Small intestine (tissue), 7 donors: ENCODE results near the gene ADD2. TPM values are rescaled to one million over a fixed set of nuclear protein-coding genes. Genes with fewer than 3 reads are reported as not detected.

Experiments
- DNase-seq, 2 donors: peaks; one replicate each; pipeline versions ENCODE4 v3.0.0 to v3.0.0-alpha.2; 2013
- FAIRE-seq: peaks from 2 replicates; lab custom pipeline; 2012; peaks lifted over from hg19 to GRCh38; lab: Jason Lieb, UNC
- H3K27ac ChIP-seq, 3 donors: one replicate each; pipeline ENCODE4 v1.5.1; 2013; ENCODE audit warnings: low read length in 2 of 3, mild to moderate bottlenecking in 2 of 3, control low read depth in 1 of 3, inconsistent platforms in 1 of 3, low read depth in 1 of 3, moderate library complexity in 1 of 3
- H3K27me3 ChIP-seq, 3 donors: one replicate each; pipeline ENCODE4 v1.6.1; 2013; ENCODE audit warnings: low read length in 3 of 3, inconsistent platforms in 1 of 3; ENCODE audit not compliant: control insufficient read depth in 3 of 3, insufficient read depth in 3 of 3
- H3K36me3 ChIP-seq, 3 donors: one replicate each; pipeline ENCODE4 v1.6.1; 2013; ENCODE audit warnings: low read length in 3 of 3, inconsistent platforms in 1 of 3, low read depth in 1 of 3, mild to moderate bottlenecking in 1 of 3, moderate library complexity in 1 of 3; ENCODE audit not compliant: control insufficient read depth in 3 of 3, insufficient read depth in 2 of 3
- H3K4me1 ChIP-seq, 3 donors: one replicate each; pipeline ENCODE4 v1.6.1; 2013; ENCODE audit warnings: low read length in 2 of 3, inconsistent platforms in 1 of 3, low read depth in 1 of 3, mild to moderate bottlenecking in 1 of 3, moderate library complexity in 1 of 3; ENCODE audit not compliant: control insufficient read depth in 3 of 3, insufficient read depth in 2 of 3
- H3K4me3 ChIP-seq, 3 donors: one replicate each; pipeline ENCODE4 v1.5.1; 2013; ENCODE audit warnings: low read length in 3 of 3, control low read depth in 1 of 3, inconsistent platforms in 1 of 3, low read depth in 1 of 3, mild to moderate bottlenecking in 1 of 3, moderate library complexity in 1 of 3
- H3K9me3 ChIP-seq, 2 donors: one replicate each; pipeline ENCODE4 v1.6.1; 2013; ENCODE audit warnings: low read depth in 1 of 2, low read length in 1 of 2; ENCODE audit not compliant: control insufficient read depth in 2 of 2, insufficient read depth in 1 of 2
- WGBS, 3 donors: extraction: QIAGEN DNeasy Blood & Tissue Kit; methylation state at CpG; one replicate each; pipeline ENCODE4 v1.1.7; 2013; 5-methylcytosine and 5-hydroxymethylcytosine counted together
- polyA plus RNA-seq, 4 donors: library from polyadenylated mRNA; stranded (reverse) in 3 of 4; unstranded in 1 of 4; fragments of 200-250 nt in 3 of 4; fragments of 120-200 nt in 1 of 4; gene quantifications; one replicate each; pipeline versions ENCODE4 v1.2.1 to v1.2.3, GENCODE V29; 2013
- donor health status: healthy with polysubstance abuse.
- donor health status: control.
- donor health status: control.
- donor health status: Bipolar disorder and iron deficiency.
- donor health status: healthy.

Gene ADD2
- polyA plus RNA-seq, 4 donors, result under 0.01 to 1.7 (median 0.25) TPM; not detected in 1

DNA sequence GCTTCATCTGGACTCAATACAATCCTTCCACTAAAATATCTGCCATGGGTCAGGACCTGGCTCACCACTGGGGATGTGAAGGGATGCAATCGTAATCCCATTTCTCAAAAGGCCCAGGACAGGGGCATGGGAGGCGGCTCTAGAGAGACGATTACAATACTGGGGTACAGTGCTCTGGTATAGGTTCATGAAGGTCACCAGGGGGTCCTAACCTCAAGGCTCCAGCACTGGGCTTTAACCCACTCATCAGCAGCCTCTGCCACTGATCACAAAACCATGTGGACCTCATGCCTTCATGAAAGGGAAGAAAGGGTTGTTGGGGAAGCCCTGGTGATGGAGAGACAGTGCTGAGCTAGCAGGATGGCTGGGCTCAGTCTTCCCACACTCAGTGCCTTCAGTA is 48.8 kb downstream of the ADD2 start:
- no peaks in the 10 kb centered on the region for H3K4me1 ChIP-seq
- FAIRE-seq (no peak), DNase-seq (no peak)
- H3K27ac ChIP-seq, result no peak overlapping the region
- no peak overlapping the region for H3K4me3 ChIP-seq
- no peaks in the 10 kb centered on the region for H3K36me3 ChIP-seq
- no peaks in the 10 kb centered on the region for H3K9me3 ChIP-seq
- H3K27me3 ChIP-seq, result peaks cover 0 to 8% (median 5%) of the 10 kb centered on the region in 3 donors
- whole genome bisulfite sequencing, 3 donors, result 60 to 92% (median 78%) methylated on average over 3 of the region's 3 CpGs

- H3K4me3 ChIP-seq, result no peak overlapping the region
- DNase-seq, result no peak
- WGBS, 3 donors, result 82 to 95% (median 87%) methylated on average over 2 of the region's 2 CpGs
- H3K4me1 ChIP-seq, result no peaks in the 10 kb centered on the region
- FAIRE-seq, result no peak
- no peak overlapping the region for H3K27ac ChIP-seq
- H3K36me3 ChIP-seq, result no peaks in the 10 kb centered on the region
- H3K27me3 ChIP-seq, result peaks cover 0 to 8% (median 5%) of the 10 kb centered on the region in 3 donors
- no peaks in the 10 kb centered on the region for H3K9me3 ChIP-seq
Observed at GRCh38 chr2:70718736-70719135, 49.3 kb downstream of the ADD2 start.

DNA sequence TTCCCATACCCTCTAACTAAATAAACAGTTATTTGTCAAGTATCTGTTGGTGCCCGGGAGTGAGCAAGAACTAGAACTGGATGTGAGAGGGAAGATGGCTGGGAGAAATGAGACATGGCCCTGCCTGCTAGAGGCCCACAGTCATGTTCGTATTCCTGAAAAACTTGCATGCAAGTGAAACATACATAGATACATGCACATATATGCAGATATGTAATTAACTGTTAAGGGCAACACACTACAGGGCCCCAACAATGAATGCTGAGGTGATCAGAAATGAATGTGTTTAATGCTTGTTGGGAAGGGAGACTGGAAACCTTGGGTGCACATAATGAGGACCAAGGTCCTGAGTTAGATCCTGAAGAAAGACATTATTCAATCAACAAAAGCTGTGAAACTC is 49.8 kb downstream of the ADD2 start:
- Histone ChIP-seq H3K27ac (no peak overlapping the region), H3K4me3 (no peak overlapping the region), H3K4me1 (no peaks in the 10 kb centered on the region), H3K36me3 (no peaks in the 10 kb centered on the region), H3K27me3 (peaks cover 0 to 8% (median 5%) of the 10 kb centered on the region in 3 donors), H3K9me3 (no peaks in the 10 kb centered on the region)
- WGBS, 3 donors, result 72 to 76% (median 73%) methylated on average over 2 of the region's 2 CpGs
- no peak for FAIRE-seq
- DNase-seq, result no peak

DNA sequence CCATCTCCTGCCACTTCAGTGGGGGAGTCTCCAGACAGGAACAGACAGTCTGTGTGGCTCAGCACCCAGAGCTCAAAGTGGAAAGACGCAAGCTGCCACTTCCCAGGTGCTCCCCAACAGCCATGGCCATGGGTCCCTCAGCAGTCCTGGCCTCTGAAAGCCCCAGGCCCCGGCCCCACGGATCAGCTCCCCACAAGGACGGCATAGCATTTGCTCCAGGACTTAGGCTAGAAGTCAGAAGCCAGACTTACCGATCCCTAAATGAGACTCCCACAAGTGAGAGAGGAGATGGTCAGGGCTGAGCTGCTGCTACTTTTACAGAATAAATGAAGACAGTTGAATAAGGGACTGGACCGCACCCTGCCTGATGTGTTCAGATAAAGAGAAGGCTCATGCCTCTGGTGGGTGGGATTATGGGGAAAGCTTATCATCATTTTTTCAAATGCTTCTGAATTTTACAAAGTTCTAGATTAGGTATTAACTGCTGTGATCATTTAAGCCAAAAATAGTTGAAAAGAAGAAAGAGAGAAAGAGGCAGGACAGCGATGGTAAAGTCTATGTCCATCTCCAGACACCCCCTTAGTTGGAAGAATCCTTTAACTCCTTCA is 50.5 kb downstream of the ADD2 start:
- DNase-seq, result no peak

GRCh38 chr2:70716951-70717350 is 51.0 kb downstream of the ADD2 start:
- no peak overlapping the region for H3K4me3 ChIP-seq
- FAIRE-seq, result no peak
- H3K27me3 ChIP-seq, result peaks cover 0 to 8% (median 5%) of the 10 kb centered on the region in 3 donors
- no peaks in the 10 kb centered on the region for H3K9me3 ChIP-seq
- DNase-seq, result no peak
- no peaks in the 10 kb centered on the region for H3K4me1 ChIP-seq
- no peaks in the 10 kb centered on the region for H3K36me3 ChIP-seq
- 71 to 88% (median 79%) methylated on average over 3 of the region's 3 CpGs for WGBS, 3 donors
- H3K27ac ChIP-seq, result no peak overlapping the region

More for the DNA sequence above, 50.5 kb downstream of the ADD2 start:
- H3K27ac ChIP-seq, result no peak overlapping the region
- 70 to 84% (median 78%) methylated on average over 7 of the region's 7 CpGs for WGBS, 3 donors
- no peaks in the 10 kb centered on the region for H3K36me3 ChIP-seq
- no peak for FAIRE-seq
- H3K4me1 ChIP-seq, result no peaks in the 10 kb centered on the region
- no peak overlapping the region for H3K4me3 ChIP-seq
- peaks cover 0 to 8% (median 5%) of the 10 kb centered on the region in 3 donors for H3K27me3 ChIP-seq
- no peaks in the 10 kb centered on the region for H3K9me3 ChIP-seq

GRCh38 chr2:70716131-70716743 is 51.8 kb downstream of the ADD2 start:
- FAIRE-seq (no peak), DNase-seq (no peak)
- Histone ChIP-seq H3K9me3 (no peaks in the 10 kb centered on the region), H3K27me3 (peaks cover 0 to 8% (median 5%) of the 10 kb centered on the region in 3 donors), H3K4me1 (no peaks in the 10 kb centered on the region), H3K4me3 (no peak overlapping the region), H3K27ac (no peak overlapping the region), H3K36me3 (no peaks in the 10 kb centered on the region)
- 67 to 77% (median 75%) methylated on average over 7 of the region's 7 CpGs for WGBS, 3 donors

DNA sequence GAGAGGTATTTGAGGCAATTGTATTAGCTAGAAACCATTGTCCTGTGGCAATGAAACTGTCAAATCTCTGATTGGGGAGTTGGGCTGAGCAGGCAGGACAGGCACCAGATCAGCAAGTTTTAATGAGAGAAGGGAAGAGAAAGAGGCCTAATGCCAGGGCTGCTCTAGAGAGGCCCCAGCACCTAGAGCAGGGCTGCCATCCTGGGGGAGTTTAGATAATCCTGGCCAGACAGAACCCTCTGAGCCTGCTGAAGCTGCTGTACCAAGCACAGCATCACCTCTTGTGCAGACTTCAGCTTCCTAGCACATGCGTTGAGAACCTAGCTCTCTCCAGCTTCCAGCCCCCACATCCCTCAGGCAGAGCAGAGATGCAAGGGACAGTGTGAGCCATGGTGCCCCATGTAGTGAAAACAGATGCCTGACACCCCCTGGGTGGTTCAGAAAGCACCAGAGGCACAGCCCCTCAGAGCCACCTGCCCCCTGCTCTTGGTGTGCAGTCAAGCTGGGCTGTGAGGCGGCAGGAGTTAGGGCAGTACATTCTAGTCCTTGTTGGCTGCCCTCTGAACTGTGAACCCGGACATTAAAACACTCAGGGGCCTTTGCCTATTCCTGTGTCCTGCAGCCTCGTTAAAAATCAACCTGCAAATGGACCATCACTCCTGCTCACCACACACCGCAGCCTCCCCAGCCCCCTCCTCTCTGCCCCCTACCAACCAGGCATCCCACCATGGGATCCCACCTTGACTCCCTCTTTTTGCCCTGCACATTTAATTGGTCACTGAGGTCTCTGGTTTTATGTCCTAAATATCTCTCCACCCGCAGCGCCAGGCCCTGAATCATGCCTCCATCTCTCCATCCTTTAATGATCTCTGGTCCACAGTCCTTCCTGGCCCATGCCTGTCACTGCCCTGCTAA is 52.7 kb downstream of the ADD2 start:
- Histone ChIP-seq H3K27me3 (peaks cover 0 to 6% (median 5%) of the 10 kb centered on the region in 3 donors), H3K4me1 (no peaks in the 10 kb centered on the region), H3K4me3 (no peak overlapping the region), H3K9me3 (no peaks in the 10 kb centered on the region), H3K36me3 (no peaks in the 10 kb centered on the region), H3K27ac (no peak overlapping the region)
- DNase-seq, result no peak
- WGBS, 3 donors, result 68 to 78% (median 71%) methylated on average over 7 of the region's 7 CpGs
- FAIRE-seq, result no peak

- H3K27me3 ChIP-seq, result peaks cover 0 to 6% (median 5%) of the 10 kb centered on the region in 3 donors
- H3K4me1 ChIP-seq, result no peaks in the 10 kb centered on the region
- no peaks in the 10 kb centered on the region for H3K9me3 ChIP-seq
- DNase-seq (no peak), FAIRE-seq (no peak)
- no peak overlapping the region for H3K27ac ChIP-seq
- no peaks in the 10 kb centered on the region for H3K36me3 ChIP-seq
- H3K4me3 ChIP-seq, result no peak overlapping the region
- WGBS, 3 donors, result 83 to 88% (median 86%) methylated on average over 5 of the region's 5 CpGs
Observed at GRCh38 chr2:70714141-70714905, 53.7 kb downstream of the ADD2 start.
